GM18951 (cell line): ENCODE results near the gene CCK.
"Not testable (repeated sequence)": the region's sequence is repeated elsewhere in the genome, so short reads cannot be mapped to it uniquely, and the experiment has no call there.

Experiments used
- POLR2A ChIP-seq: IDR thresholded peaks from 4 replicates; pipeline ENCODE4 v1.6.1; 2011; ENCODE audit warnings: mild to moderate bottlenecking; ENCODE audit not compliant: insufficient read length, insufficient read depth; ENCODE audit errors: extremely low read depth
- in situ Hi-C: fragments of 300-500 bp; cut with MboI; formaldehyde crosslinking; loops from one replicate; pipeline ENCODE4 v1.12.0; 2022; ENCODE audit warnings: low sequenced_read_pairs, mixed read lengths, inconsistent platforms; ENCODE audit not compliant: unreplicated experiment

The CCK gene, protein sequence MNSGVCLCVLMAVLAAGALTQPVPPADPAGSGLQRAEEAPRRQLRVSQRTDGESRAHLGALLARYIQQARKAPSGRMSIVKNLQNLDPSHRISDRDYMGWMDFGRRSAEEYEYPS

GRCh38 chr3:42266085-42266484 is at the start of gene CCK:
Gene CCK, minus strand, starts transcription at chr3:42266185. Its CDS starts 2,555 bp downstream, at chr3:42263630.
- in situ Hi-C loops = no loop called here
- no peak for TF ChIP-seq POLR2A

DNA sequence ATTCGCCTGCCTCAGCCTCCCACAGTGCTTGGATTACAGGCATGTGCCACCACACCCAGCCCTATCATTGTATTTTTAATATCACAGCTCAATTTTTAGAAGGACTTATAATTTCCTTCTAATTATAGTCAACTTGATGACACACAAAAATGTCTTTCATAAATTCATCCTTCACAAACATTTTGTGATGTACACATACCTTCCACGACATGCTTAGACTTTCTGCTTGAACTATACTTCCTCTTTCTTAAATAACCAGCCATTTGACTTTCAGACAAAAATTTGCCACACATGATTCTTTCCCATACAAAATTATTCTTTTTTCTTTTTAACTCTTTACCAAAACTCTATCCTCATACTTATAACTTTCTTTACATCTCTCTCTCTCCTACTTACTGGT is 48.4 kb upstream of the CCK start:
- in situ Hi-C loops = no loop called here
- no peak for TF ChIP-seq POLR2A

DNA sequence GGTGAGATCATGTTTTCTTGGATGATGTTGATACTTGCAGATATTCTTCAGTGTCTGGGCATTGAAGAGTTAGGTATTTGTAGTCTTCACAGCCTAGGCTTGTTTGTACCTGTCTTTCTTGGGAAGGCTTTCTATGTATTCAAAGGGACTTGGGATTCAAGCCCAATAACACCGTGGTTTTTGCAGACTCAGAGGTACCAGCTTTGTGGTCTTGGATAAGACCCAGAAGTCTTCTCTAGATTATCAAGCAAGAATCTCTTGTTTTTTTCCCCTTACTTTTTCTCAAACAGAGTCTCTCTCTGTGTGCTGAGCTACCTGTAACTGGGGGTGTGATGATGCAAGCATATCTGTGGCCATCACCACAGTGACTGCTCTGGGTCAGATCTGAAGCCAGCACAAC is 42.7 kb upstream of the CCK start:
- in situ Hi-C loops = no loop called here
- TF ChIP-seq POLR2A = no peak

GRCh38 chr3:42306499-42306898 is 40.5 kb upstream of the CCK start:
- in situ Hi-C loops = no loop called here
- no peak for TF ChIP-seq POLR2A

GRCh38 chr3:42302924-42303634 is 37.1 kb upstream of the CCK start:
- no peak for TF ChIP-seq POLR2A
- in situ Hi-C loops = no loop called here

DNA sequence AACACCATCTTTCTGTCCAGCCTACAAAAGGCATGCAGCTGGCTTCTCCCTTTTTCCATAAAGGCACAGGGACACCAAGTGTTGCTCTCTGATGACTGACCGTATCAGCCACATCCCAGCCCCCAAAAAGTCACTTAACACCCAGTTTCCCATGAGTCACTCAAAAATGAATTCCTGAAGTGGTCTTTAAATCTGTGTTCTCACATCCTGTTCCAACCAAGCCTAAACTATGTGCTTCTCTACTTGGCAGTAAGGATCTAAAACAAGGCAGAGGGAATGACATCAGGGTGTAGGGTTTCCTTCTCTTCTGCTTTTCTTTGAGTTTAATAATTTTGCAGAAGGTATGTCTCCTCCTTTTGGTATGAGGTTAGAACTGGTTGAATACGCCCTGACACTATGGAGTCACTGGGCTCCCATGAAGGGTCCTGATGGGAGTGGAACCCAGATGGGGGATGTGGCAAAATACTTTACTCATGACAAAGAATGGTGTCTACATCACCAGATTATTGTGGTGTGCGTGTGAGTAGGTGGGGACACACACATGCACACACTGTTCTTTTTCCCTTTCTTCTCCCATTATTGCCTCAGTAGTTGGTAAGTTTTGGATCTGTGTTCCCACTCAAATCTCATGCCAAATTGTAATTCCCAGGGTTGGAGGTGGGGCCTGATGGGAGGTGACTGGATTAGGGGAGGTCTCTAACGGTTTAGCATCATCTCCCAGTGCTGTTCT is 35.6 kb upstream of the CCK start:
- TF ChIP-seq POLR2A = no peak

DNA sequence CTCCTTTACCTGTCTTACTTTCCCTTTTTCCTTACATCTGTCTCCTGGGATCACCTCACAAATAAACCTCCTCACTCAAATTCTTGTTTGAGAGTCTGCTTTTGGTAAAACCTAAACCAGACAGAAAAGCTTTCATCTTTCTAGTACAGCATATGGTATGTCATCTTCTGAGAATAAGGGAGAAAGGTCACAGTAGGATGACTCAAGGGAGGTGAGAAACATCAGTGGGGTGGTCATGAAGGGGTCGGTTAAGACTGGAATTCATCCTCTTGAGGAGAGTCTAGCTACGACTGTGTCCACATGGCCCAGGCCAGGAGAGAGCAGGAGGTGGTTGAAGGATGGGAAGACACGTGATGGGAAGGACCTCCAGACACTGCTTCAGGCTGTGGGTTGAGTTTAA is 34.8 kb upstream of the CCK start:
- in situ Hi-C loops = no loop called here
- TF ChIP-seq POLR2A = no peak

More for the DNA sequence above, 35.6 kb upstream of the CCK start:
- in situ Hi-C loops = no loop called here

- TF ChIP-seq POLR2A = no peak
- in situ Hi-C loops = no loop called here
Observed at GRCh38 chr3:42300013-42300412, 34.0 kb upstream of the CCK start.

GRCh38 chr3:42298259-42298658 is 32.3 kb upstream of the CCK start:
- in situ Hi-C loops = no loop called here
- TF ChIP-seq POLR2A = no peak

GRCh38 chr3:42292009-42292408 is 26.0 kb upstream of the CCK start:
- in situ Hi-C loops = no loop called here
- TF ChIP-seq POLR2A = no peak

- in situ Hi-C loops = no loop called here
- TF ChIP-seq POLR2A = no peak
Observed at GRCh38 chr3:42290966-42291714, 25.2 kb upstream of the CCK start.

- no peak for TF ChIP-seq POLR2A
Observed at GRCh38 chr3:42289026-42289425, 23.0 kb upstream of the CCK start.

GRCh38 chr3:42288385-42288784 is 22.4 kb upstream of the CCK start:
- in situ Hi-C loops = no loop called here
- no peak for TF ChIP-seq POLR2A

More at GRCh38 chr3:42289026-42289425, 23.0 kb upstream of the CCK start:
- in situ Hi-C loops = no loop called here

DNA sequence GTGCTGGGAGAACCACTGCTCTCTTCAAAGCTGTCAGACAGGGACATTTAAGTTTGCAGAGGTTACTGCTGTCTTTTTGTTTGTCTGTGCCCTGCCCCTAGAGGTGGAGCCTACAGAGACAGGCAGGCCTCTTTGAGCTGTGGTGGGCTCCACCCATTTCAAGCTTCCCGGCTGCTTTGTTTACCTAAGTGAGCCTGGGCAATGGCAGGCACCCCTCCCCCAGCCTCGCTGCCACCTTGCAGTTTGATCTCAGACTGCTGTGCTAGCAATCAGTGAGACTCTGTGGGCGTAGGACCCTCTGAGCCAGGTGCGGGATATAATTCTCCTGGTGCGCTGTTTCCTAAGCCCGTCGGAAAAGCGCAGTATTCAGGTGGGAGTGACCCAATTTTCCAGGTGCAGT is 21.4 kb upstream of the CCK start:
- in situ Hi-C loops = not testable (repeated sequence)
